HG03378 (cell line): ENCODE data around the gene MAF.

Source experiments
- ATAC-seq: cut with Tn5 transposase; IDR thresholded peaks from one replicate; pipeline ENCODE4 v1.9.1; 2021; ENCODE audit warnings: mild to moderate bottlenecking, moderate library complexity; ENCODE audit not compliant: unreplicated experiment

MAF gene

DNA sequence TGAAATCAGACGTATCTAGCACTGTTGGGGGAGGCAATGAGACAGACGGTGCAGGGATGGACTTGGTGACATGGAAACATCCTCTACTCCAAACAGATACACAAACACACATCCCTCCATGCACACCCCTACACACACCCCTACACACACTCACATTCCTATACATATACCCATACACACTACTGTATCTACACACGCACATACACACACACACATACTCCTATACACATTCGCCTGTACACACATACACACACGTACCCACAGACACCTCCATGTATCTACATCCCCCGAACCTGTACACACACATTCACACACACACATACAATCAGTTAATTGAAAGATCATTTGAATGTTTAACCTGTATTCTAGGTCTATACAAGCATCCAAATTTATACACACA lies 53.5 kb downstream of the MAF start:
- ATAC-seq, result no peak
